Neuronal stem cell (in vitro differentiated cells): Measurements from ENCODE around the gene PSMD11.

Experiments used
- DNase-seq: peaks from one replicate; pipeline ENCODE4 v3.0.0-alpha.2; 2013; ENCODE audit warnings: low spot score
- H2AFZ ChIP-seq: one replicate; pipeline ENCODE4 v1.6.1; 2013; ENCODE audit warnings: mild to moderate bottlenecking, low read length, inconsistent platforms
- H2AK5ac ChIP-seq: 2 replicates; pipeline ENCODE4 v1.6.1; 2013; ENCODE audit warnings: low read depth, mild to moderate bottlenecking, inconsistent platforms, low read length, moderate library complexity, mixed read lengths
- H2BK120ac ChIP-seq: 2 replicates; pipeline ENCODE4 v1.6.1; 2013; ENCODE audit warnings: low read depth, mild to moderate bottlenecking, inconsistent platforms, low read length, moderate library complexity, mixed read lengths
- H2BK12ac ChIP-seq: one replicate; pipeline ENCODE4 v1.6.1; 2013; ENCODE audit warnings: low read length, inconsistent platforms
- H2BK15ac ChIP-seq: 2 replicates; pipeline ENCODE4 v1.6.1; 2013; ENCODE audit warnings: mild to moderate bottlenecking, low read length, inconsistent platforms, mixed read lengths
- H2BK5ac ChIP-seq: one replicate; pipeline ENCODE4 v1.6.1; 2013; ENCODE audit warnings: inconsistent platforms, mild to moderate bottlenecking, low read length, moderate library complexity
- H3K14ac ChIP-seq: one replicate; pipeline ENCODE4 v1.6.1; 2013; ENCODE audit warnings: low read length, inconsistent platforms
- H3K18ac ChIP-seq: 2 replicates; pipeline ENCODE4 v1.6.1; 2013; ENCODE audit warnings: low read length, inconsistent platforms
- H3K23ac ChIP-seq: 2 replicates; pipeline ENCODE4 v1.6.1; 2013; ENCODE audit warnings: low read depth, mild to moderate bottlenecking, mixed read lengths, low read length, inconsistent platforms; ENCODE audit not compliant: poor library complexity
- H3K27ac ChIP-seq: replicated peaks from 3 replicates; pipeline ENCODE4 v1.5.1; 2013; ENCODE audit warnings: low read length, inconsistent platforms
- H3K27me3 ChIP-seq, 3 experiments: 2 replicates each; pipeline ENCODE4 v1.6.1; 2013; ENCODE audit warnings: low read length in 3 of 3, mild to moderate bottlenecking in 2 of 3, inconsistent platforms in 1 of 3, low read depth in 1 of 3, mixed read lengths in 1 of 3, moderate library complexity in 1 of 3; ENCODE audit not compliant: control insufficient read depth in 3 of 3, insufficient read depth in 3 of 3
- H3K36me3 ChIP-seq, 2 donors: replicated peaks in 1 of 2; 2 replicates each; pipeline ENCODE4 v1.6.1; 2013; ENCODE audit warnings: low read length in 2 of 2; ENCODE audit not compliant: control insufficient read depth in 2 of 2, insufficient read depth in 2 of 2
- H3K4ac ChIP-seq: 2 replicates; pipeline ENCODE4 v1.6.1; 2013; ENCODE audit warnings: inconsistent platforms, mild to moderate bottlenecking, low read length, moderate library complexity
- H3K4me1 ChIP-seq, 2 donors: 1 replicate in 1 of 2; 2 replicates in 1 of 2; pipeline ENCODE4 v1.6.1; 2013; ENCODE audit warnings: low read length in 2 of 2, low read depth in 1 of 2; ENCODE audit not compliant: control insufficient read depth in 2 of 2, insufficient read depth in 1 of 2
- H3K4me2 ChIP-seq: one replicate; pipeline ENCODE4 v1.6.1; 2013; ENCODE audit warnings: mild to moderate bottlenecking, low read length, inconsistent platforms; ENCODE audit not compliant: insufficient read depth, poor library complexity, severe bottlenecking
- H3K4me3 ChIP-seq, 2 donors: 2 replicates each; pipeline ENCODE4 v1.5.1; 2013; ENCODE audit warnings: low read length in 2 of 2, mild to moderate bottlenecking in 2 of 2, inconsistent platforms in 1 of 2, moderate library complexity in 1 of 2
- H3K79me1 ChIP-seq: one replicate; pipeline ENCODE4 v1.6.1; 2013; ENCODE audit warnings: low read depth, mild to moderate bottlenecking, inconsistent platforms, low read length, moderate library complexity
- H3K9ac ChIP-seq: one replicate; pipeline ENCODE4 v1.6.1; 2013; ENCODE audit warnings: mild to moderate bottlenecking, low read depth, low read length, inconsistent platforms; ENCODE audit not compliant: poor library complexity
- H3K9me3 ChIP-seq, 2 donors: replicated peaks in 1 of 2; 2 replicates each; pipeline versions ENCODE3 to v1.6.1; 2013; ENCODE audit warnings: low read length in 2 of 2, mild to moderate bottlenecking in 2 of 2, inconsistent platforms in 1 of 2, low read depth in 1 of 2, mixed read lengths in 1 of 2, moderate library complexity in 1 of 2; ENCODE audit not compliant: control insufficient read depth in 2 of 2, insufficient read depth in 1 of 2
- H4K8ac ChIP-seq: one replicate; pipeline ENCODE4 v1.6.1; 2013; ENCODE audit warnings: low read depth, mild to moderate bottlenecking, inconsistent platforms, low read length, moderate library complexity
- H4K91ac ChIP-seq: one replicate; pipeline ENCODE4 v1.6.1; 2013; ENCODE audit warnings: low read length, low read depth, mild to moderate bottlenecking, inconsistent platforms; ENCODE audit not compliant: poor library complexity
- WGBS, 2 donors: extraction: QIAGEN DNeasy Blood & Tissue Kit; methylation state at CpG; one replicate each; pipeline ENCODE4 v1.1.7; 2013; ENCODE audit warnings: missing lambda C conversion rate in 2 of 2, mixed read lengths in 1 of 2; ENCODE audit not compliant: insufficient read length in 2 of 2, insufficient replicate concordance in 1 of 2; ENCODE audit errors: extremely low coverage in 2 of 2; 5-methylcytosine and 5-hydroxymethylcytosine counted together

The PSMD11 gene

GRCh38 chr17:32491371-32492263, 47.3 kb downstream of the PSMD11 start:
- DNase-seq = no peak
- Histone ChIP-seq H3K79me1 (peaks cover 12% of the 10 kb centered on the region), H2AFZ (no peak overlapping the region), H4K8ac (no peak overlapping the region), H3K4me3 (no peak overlapping the region), H3K4me1 (peaks cover 21 to 25% of the 10 kb centered on the region in 2 donors), H2BK15ac (no peak overlapping the region), H3K4me2 (no peak overlapping the region), H3K9me3 (no peaks in the 10 kb centered on the region), H3K9ac (peak overlapping the region; percentile 50), H3K23ac (peak overlapping the region; percentile 95), H2BK12ac (no peak overlapping the region), H3K27ac (no peak overlapping the region), H3K36me3 (peaks cover 15 to 35% of the 10 kb centered on the region in 2 donors), H2BK120ac (no peak overlapping the region), H3K4ac (no peak overlapping the region), H3K18ac (peak overlapping the region; percentile 31), H4K91ac (no peak overlapping the region), H2AK5ac (peak overlapping the region; percentile 1), H2BK5ac (peak overlapping the region; percentile 62), H3K14ac (no peak overlapping the region), H3K27me3 (no peaks in the 10 kb centered on the region)
- WGBS, 2 donors = no CpG with 5 or more reads among the region's 21 CpGs

GRCh38 chr17:32492264-32492589, 47.9 kb downstream of the PSMD11 start:
- peaks cover 15 to 35% of the 10 kb centered on the region in 2 donors for H3K36me3 ChIP-seq
- H3K4me2 ChIP-seq = no peak overlapping the region

GRCh38 chr17:32492648-32493289, 48.5 kb downstream of the PSMD11 start:
- WGBS, 2 donors = no CpG with 5 or more reads among the region's 7 CpGs
- Histone ChIP-seq H2BK12ac (no peak overlapping the region), H3K27ac (no peak overlapping the region), H4K8ac (no peak overlapping the region), H3K36me3 (peaks cover 15 to 34% of the 10 kb centered on the region in 2 donors), H3K27me3 (no peaks in the 10 kb centered on the region), H3K9ac (no peak overlapping the region), H3K9me3 (no peaks in the 10 kb centered on the region), H3K79me1 (peaks cover 8% of the 10 kb centered on the region), H4K91ac (no peak overlapping the region), H2BK5ac (no peak overlapping the region), H3K4me2 (no peak overlapping the region), H3K18ac (no peak overlapping the region), H3K23ac (no peak overlapping the region), H3K14ac (no peak overlapping the region), H2AFZ (no peak overlapping the region), H2AK5ac (no peak overlapping the region), H2BK15ac (no peak overlapping the region), H3K4me1 (peaks cover 19 to 25% of the 10 kb centered on the region in 2 donors), H2BK120ac (no peak overlapping the region), H3K4me3 (no peak overlapping the region), H3K4ac (no peak overlapping the region)
- no peak for DNase-seq

More at GRCh38 chr17:32492264-32492589, 47.9 kb downstream of the PSMD11 start:
- H3K14ac ChIP-seq = no peak overlapping the region
- no peak overlapping the region for H2BK120ac ChIP-seq
- no peak overlapping the region for H2BK12ac ChIP-seq
- peak overlapping the region; percentile 50 for H3K9ac ChIP-seq
- DNase-seq = no peak
- H2AK5ac ChIP-seq = no peak overlapping the region
- H3K79me1 ChIP-seq = peaks cover 12% of the 10 kb centered on the region
- no peak overlapping the region for H4K91ac ChIP-seq
- H3K4me3 ChIP-seq = no peak overlapping the region
- no peak overlapping the region for H3K27ac ChIP-seq
- no peak overlapping the region for H4K8ac ChIP-seq
- no peak overlapping the region for H3K4ac ChIP-seq
- H3K9me3 ChIP-seq = no peaks in the 10 kb centered on the region
- H3K23ac ChIP-seq = peak overlapping the region; percentile 95
- no peak overlapping the region for H2BK15ac ChIP-seq
- H3K4me1 ChIP-seq = peaks cover 21 to 25% of the 10 kb centered on the region in 2 donors
- no peak overlapping the region for H2BK5ac ChIP-seq
- H2AFZ ChIP-seq = no peak overlapping the region
- no peaks in the 10 kb centered on the region for H3K27me3 ChIP-seq
- WGBS, 2 donors = no CpG with 5 or more reads among the region's 4 CpGs
- peak overlapping the region; percentile 31 for H3K18ac ChIP-seq

GRCh38 chr17:32493571-32493970, 49.3 kb downstream of the PSMD11 start:
- Histone ChIP-seq H3K4ac (no peak overlapping the region), H3K9ac (no peak overlapping the region), H3K36me3 (peaks cover 8 to 26% of the 10 kb centered on the region in 2 donors), H2AK5ac (no peak overlapping the region), H3K27ac (no peak overlapping the region), H2BK120ac (no peak overlapping the region), H3K79me1 (peaks cover 3% of the 10 kb centered on the region), H2BK5ac (no peak overlapping the region), H3K4me3 (no peak overlapping the region), H3K4me1 (peaks cover 16 to 20% of the 10 kb centered on the region in 2 donors), H4K8ac (no peak overlapping the region), H3K14ac (no peak overlapping the region), H3K9me3 (no peaks in the 10 kb centered on the region), H3K18ac (peak overlapping the region; percentile 16), H4K91ac (no peak overlapping the region), H3K27me3 (no peaks in the 10 kb centered on the region), H3K23ac (no peak overlapping the region), H2BK15ac (no peak overlapping the region), H2BK12ac (no peak overlapping the region), H3K4me2 (no peak overlapping the region), H2AFZ (no peak overlapping the region)
- DNase-seq = no peak
- WGBS, 2 donors = no CpG with 5 or more reads among the region's 15 CpGs
